ENCODE results near the gene SUMF1. TPM values are rescaled to one million over a fixed set of nuclear protein-coding genes. Genes with fewer than 3 reads are reported as not detected.

The SUMF1 gene
- total RNA-seq, 2 donors from 2014 or later: 18.4 to 18.6 TPM

DNA sequence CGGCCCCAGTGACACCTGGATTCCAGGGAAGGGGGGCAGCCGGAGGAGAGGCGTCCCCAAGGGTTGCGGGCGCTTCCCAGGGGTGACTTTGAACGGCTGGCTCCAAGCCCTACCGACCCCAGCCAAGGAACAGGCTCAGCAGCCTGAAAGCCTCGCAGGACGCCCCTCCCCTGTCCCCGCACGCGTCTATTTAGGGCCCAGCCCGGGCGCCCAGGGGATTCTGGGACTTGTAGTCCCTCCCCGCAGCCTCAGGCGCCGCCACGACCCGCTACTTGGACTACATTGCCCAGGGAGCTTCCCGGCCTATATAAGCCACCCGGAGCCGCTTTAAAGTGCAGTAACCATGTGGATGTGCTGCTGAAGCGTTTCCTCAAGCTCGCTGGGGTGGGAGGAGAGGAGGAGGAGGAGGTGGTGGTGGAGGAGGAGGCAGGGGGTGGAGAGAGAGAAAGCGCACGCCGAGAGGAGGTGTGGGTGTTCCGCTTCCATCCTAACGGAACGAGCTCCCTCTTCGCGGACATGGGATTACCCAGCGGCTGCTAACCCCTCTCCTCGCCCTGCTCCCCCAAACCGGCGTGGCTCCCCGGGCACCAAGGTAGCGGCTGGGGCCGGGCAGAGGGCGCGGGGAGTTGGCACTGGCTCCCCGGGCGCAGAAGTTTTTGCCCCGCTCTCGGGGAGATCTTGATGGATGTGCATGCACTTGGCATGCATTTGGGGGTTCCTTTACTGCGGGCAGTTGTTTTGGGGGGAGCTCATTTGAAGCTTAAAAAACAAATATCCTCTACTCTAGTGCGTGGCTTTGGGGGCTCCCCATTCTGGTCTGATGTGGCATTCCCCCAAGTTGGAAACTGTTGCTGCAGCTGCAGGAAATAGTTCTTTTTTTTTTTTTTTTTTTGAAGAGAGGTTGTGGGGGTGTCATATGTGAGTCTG, 26.2 kb upstream of the SUMF1 start, which contains the start of gene ITPR1:
ITPR1 (plus strand) TSS at position 335 of the 927 bp plus-strand sequence. CDS start 23,144 bp downstream, outside the sequence.
- no peaks in the 10 kb centered on the region for H3K36me3 Mint-ChIP-seq (ENCODE audit: low read depth)
- H3K4me1 ChIP-seq (ENCODE audit: control insufficient read depth, insufficient read depth, low read length): no peaks in the 10 kb centered on the region
- H3K9me3 Mint-ChIP-seq: no peaks in the 10 kb centered on the region
- peak within 1 kb of the TSS; percentile 93 for H3K4me3 ChIP-seq (ENCODE audit: low read length)
- no peaks in the 10 kb centered on the region for H3K9me3 ChIP-seq (ENCODE audit: control insufficient read depth, low read length)
- H3K27ac ChIP-seq (ENCODE audit: low read depth, low read length): no peak within 1 kb of the TSS
- H3K4me3 Mint-ChIP-seq: peak within 1 kb of the TSS; percentile 88
- no peaks in the 10 kb centered on the region for H3K36me3 ChIP-seq (ENCODE audit: control insufficient read depth, insufficient read depth, low read length)
- TF ChIP-seq, protein P1, sequence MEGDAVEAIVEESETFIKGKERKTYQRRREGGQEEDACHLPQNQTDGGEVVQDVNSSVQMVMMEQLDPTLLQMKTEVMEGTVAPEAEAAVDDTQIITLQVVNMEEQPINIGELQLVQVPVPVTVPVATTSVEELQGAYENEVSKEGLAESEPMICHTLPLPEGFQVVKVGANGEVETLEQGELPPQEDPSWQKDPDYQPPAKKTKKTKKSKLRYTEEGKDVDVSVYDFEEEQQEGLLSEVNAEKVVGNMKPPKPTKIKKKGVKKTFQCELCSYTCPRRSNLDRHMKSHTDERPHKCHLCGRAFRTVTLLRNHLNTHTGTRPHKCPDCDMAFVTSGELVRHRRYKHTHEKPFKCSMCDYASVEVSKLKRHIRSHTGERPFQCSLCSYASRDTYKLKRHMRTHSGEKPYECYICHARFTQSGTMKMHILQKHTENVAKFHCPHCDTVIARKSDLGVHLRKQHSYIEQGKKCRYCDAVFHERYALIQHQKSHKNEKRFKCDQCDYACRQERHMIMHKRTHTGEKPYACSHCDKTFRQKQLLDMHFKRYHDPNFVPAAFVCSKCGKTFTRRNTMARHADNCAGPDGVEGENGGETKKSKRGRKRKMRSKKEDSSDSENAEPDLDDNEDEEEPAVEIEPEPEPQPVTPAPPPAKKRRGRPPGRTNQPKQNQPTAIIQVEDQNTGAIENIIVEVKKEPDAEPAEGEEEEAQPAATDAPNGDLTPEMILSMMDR (conservative IDR thresholded peaks at IDR 0.05): no peak
- peak within 1 kb of the TSS; percentile 97 for H3K27ac Mint-ChIP-seq
- peaks cover 61% of the 10 kb centered on the region for H3K27me3 Mint-ChIP-seq (ENCODE audit: insufficient read depth)
- H3K27me3 ChIP-seq (ENCODE audit: control insufficient read depth, insufficient read depth, low read length, poor library complexity, severe bottlenecking): peaks cover 60% of the 10 kb centered on the region
- peaks cover 11% of the 10 kb centered on the region for H3K4me1 Mint-ChIP-seq
- DNase-seq: peak; percentile 100
- peak within 1 kb of the TSS; percentile 85 for H3K9ac ChIP-seq (ENCODE audit: extremely low read depth, low read length, poor library complexity, severe bottlenecking)
- 0% methylated on average over 7 to 47 of the region's 47 CpGs for WGBS, 2 experiments (ENCODE audit: insufficient coverage in 1 of 2, insufficient read length in 1 of 2)

DNA sequence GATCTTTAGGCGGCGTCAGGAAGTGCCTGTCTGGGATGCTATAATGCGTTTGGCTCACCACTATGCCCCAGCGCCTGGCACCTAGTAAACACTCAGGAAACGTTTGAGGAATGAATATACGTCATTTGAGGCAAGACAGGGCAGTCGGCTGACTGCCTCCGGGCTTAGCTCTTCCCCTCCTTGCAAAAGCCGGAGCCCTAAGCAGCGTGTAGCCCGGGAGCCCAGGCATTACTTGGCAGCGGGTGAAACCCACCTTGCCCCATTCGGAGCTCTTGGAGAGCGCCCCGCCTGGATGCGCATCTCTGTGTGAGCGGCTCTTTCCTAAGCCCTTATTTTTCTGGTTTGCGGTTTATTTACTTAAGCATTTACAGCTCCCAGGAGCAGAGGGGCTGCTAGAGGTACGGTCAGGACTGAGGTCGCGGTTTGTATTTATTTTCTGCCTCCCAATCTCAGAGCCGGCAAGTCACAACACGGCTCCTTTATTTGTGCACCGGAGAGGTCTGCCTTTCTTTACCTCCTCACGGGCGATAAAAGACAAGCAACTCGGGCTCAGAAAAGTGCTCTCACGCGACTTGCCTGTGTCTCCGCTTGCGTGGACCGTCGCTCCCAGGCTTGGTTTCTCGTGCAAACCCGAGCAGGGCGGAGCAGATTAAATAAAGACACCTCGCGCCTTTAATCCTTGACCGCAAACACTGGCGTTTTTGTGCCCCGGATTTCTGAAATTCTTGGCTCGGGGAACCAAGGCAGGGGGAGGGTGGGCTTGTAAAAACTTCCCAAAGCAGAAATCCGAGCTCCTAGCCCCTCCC, 25.3 kb upstream of the SUMF1 start:
- peak; percentile 85 for DNase-seq
- Histone ChIP-seq H3K9me3 (ENCODE audit: control insufficient read depth, low read length) (no peaks in the 10 kb centered on the region), H3K9ac (ENCODE audit: extremely low read depth, low read length, poor library complexity, severe bottlenecking) (peak overlapping the region; percentile 85), H3K4me3 (ENCODE audit: low read length) (peak overlapping the region; percentile 93), H3K4me1 (ENCODE audit: control insufficient read depth, insufficient read depth, low read length) (no peaks in the 10 kb centered on the region), H3K36me3 (ENCODE audit: control insufficient read depth, insufficient read depth, low read length) (no peaks in the 10 kb centered on the region), H3K27me3 (ENCODE audit: control insufficient read depth, insufficient read depth, low read length, poor library complexity, severe bottlenecking) (peaks cover 61% of the 10 kb centered on the region), H3K27ac (ENCODE audit: low read depth, low read length) (no peak overlapping the region)
- WGBS, 2 experiments (ENCODE audit: insufficient coverage in 1 of 2, insufficient read length in 1 of 2): 1% methylated on average over 34 to 43 of the region's 43 CpGs
- Mint-ChIP-seq H3K27ac (peak overlapping the region; percentile 97), H3K36me3 (ENCODE audit: low read depth) (no peaks in the 10 kb centered on the region), H3K9me3 (no peaks in the 10 kb centered on the region), H3K4me1 (peaks cover 11% of the 10 kb centered on the region), H3K27me3 (ENCODE audit: insufficient read depth) (peaks cover 61% of the 10 kb centered on the region), H3K4me3 (peak overlapping the region; percentile 88)
- TF ChIP-seq, protein P1 (conservative IDR thresholded peaks at IDR 0.05): peak; percentile 31

- Histone ChIP-seq H3K9me3 (ENCODE audit: control insufficient read depth, low read length) (no peaks in the 10 kb centered on the region), H3K27ac (ENCODE audit: low read depth, low read length) (no peak overlapping the region), H3K36me3 (ENCODE audit: control insufficient read depth, insufficient read depth, low read length) (no peaks in the 10 kb centered on the region), H3K27me3 (ENCODE audit: control insufficient read depth, insufficient read depth, low read length, poor library complexity, severe bottlenecking) (peaks cover 61% of the 10 kb centered on the region), H3K9ac (ENCODE audit: extremely low read depth, low read length, poor library complexity, severe bottlenecking) (no peak overlapping the region), H3K4me1 (ENCODE audit: control insufficient read depth, insufficient read depth, low read length) (no peaks in the 10 kb centered on the region), H3K4me3 (ENCODE audit: low read length) (peak overlapping the region; percentile 93)
- H3K27me3 Mint-ChIP-seq (ENCODE audit: insufficient read depth): peaks cover 61% of the 10 kb centered on the region
- no peaks in the 10 kb centered on the region for H3K9me3 Mint-ChIP-seq
- WGBS, 2 experiments (ENCODE audit: insufficient coverage in 1 of 2, insufficient read length in 1 of 2): 51 to 63% methylated on average over 4 to 5 of the region's 5 CpGs
- H3K4me3 Mint-ChIP-seq: peak overlapping the region; percentile 88
- no peak overlapping the region for H3K27ac Mint-ChIP-seq
- H3K36me3 Mint-ChIP-seq (ENCODE audit: low read depth): no peaks in the 10 kb centered on the region
- H3K4me1 Mint-ChIP-seq: peaks cover 11% of the 10 kb centered on the region
- TF ChIP-seq, protein P1 (conservative IDR thresholded peaks at IDR 0.05): no peak
- DNase-seq: no peak
These were observed 24.8 kb upstream of the SUMF1 start for GRCh38 chr3:4491855-4492207.

Data from endodermal cell (in vitro differentiated cells).